ENCODE measurements around the gene HYAL3. TPM values are rescaled to one million over a fixed set of nuclear protein-coding genes. Genes with fewer than 3 reads are reported as not detected.

The HYAL3 gene
- total and polyA plus RNA-seq, 10 of the 15 experiments (the other 5 are each of a cell fraction or from before 2014, with no cell fraction given): 0.37 to 4.2 (median 2.8) TPM

DNA sequence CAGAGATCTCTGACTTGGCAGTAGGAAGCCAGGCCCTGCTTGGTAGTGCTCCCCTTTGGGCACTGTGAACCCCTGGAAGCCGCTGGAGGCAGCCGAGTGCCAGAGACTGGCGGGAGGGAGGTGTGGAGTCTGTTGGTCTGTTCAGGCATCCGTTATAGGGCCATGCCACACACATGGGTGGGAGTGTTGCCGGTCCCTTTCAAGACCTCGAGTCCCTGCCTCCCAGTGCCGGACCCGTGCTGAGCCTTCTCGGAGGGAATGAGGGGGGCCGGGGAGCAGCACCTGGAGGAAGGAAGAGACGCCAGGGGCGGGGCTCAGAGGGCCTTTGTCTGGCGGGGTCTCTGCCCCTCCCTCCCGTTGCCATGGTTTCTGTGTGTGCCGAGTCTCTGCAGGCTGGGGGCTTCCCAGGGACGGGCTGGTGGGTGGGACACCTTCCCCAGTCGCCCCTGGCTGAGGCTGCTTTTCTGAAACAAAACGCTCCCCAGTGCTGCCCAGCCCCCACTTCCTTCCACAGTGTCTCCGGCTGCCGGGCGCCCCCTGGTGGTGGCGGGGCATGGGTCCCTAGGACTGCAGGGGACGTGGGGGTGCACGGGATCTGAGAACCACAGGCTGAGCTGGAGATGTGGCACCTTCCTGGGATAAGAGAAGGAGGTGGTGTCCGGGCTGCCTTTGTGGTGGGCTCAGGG, 53.2 kb downstream of the HYAL3 start:
- Histone ChIP-seq H3K27ac (ENCODE audit: control insufficient read depth, insufficient read depth) (peak overlapping the region; percentile 71), H3K36me3 (ENCODE audit: control insufficient read depth in 2 of 2, insufficient read depth in 2 of 2, low read length in 1 of 2) (peaks cover 13 to 14% of the 10 kb centered on the region in 2 experiments; a peak in 3 of 4 replicates), H3K4me2 (ENCODE audit: control insufficient read depth, insufficient read depth) (peak overlapping the region; percentile 94), H3K4me1 (ENCODE audit: control insufficient read depth, insufficient read depth, low read length) (peaks cover 52% of the 10 kb centered on the region), H3K9ac (ENCODE audit: control insufficient read depth, insufficient read depth, low read length) (peak overlapping the region; percentile 73), H3K4me3 (peak overlapping the region; percentile 70), H3K27me3 (replicated peaks in 1 of 2; ENCODE audit: control insufficient read depth in 2 of 2, insufficient read depth in 2 of 2, low read length in 1 of 2) (no peaks in the 10 kb centered on the region), H4K20me1 (ENCODE audit: control insufficient read depth, insufficient read depth) (peaks cover 23% of the 10 kb centered on the region), H3K9me3 (replicated peaks; ENCODE audit: control insufficient read depth, insufficient read depth, low read length) (no peaks in the 10 kb centered on the region), H3K79me2 (ENCODE audit: control insufficient read depth, insufficient read depth, low read length) (peaks cover 82% of the 10 kb centered on the region), H2AFZ (ENCODE audit: control insufficient read depth, low read depth, low read length) (peak overlapping the region; percentile 43)
- FAIRE-seq (no peak), DNase-seq (ENCODE audit: low read depth, low spot score) (no peak), ATAC-seq (peak; percentile 90)
- ChIA-PET POLR2A (interaction anchor here (0.7 to 1.8 kb wide), 8 partner anchors 8 to 91 kb away, joined by 3 to 22 read pairs (median 6); partner anchors contain the start of genes GNAI2, HYAL3 and NAA80), CTCF (interaction anchor here (0.6 to 3.3 kb wide), 25 partner anchors 8 to 931 kb away, joined by 3 to 149 read pairs (median 4); partner anchors contain the start of genes GNAI2, GNAT1, HYAL3 and NAA80), SMC1A (ENCODE audit: uncharacterized antibody, unreplicated experiment) (interaction anchor here (1.0 to 1.7 kb wide), 10 partner anchors 9 to 54 kb away, joined by 3 to 51 read pairs (median 4); partner anchors contain the start of genes GNAI2, GNAT1, HYAL3 and NAA80), RAD21 (ENCODE audit: unreplicated experiment) (interaction anchor here (0.6 to 4.1 kb wide), 15 partner anchors 8 to 323 kb away, joined by 3 to 73 read pairs (median 6); partner anchors contain the start of genes GNAI2, GNAT1, HEMK1 and HYAL3)
- intact Hi-C loops (cut with micrococcal nuclease; ENCODE audit: unreplicated experiment) (loop anchor here (1.0 to 2.0 kb wide), 2 partner anchors 19 to 27 kb away; no protein-coding TSS in a partner anchor), in situ Hi-C loops (cut with MboI) (no loop called here)
- WGBS (ENCODE audit: insufficient coverage, insufficient replicate concordance, low lambda C conversion rate, missing lambda C conversion rate): under 1% methylated on average over 25 of the region's 25 CpGs
- no TSS peak for BruUV-seq (replicated peaks)
- TF ChIP-seq SMARCA5 (IDR thresholded peaks at IDR 0.05) (peak; percentile 75), CREM (IDR thresholded peaks at IDR 0.05; ENCODE audit: low read depth) (no peak), NR2C2 (IDR thresholded peaks at IDR 0.05; ENCODE audit: borderline replicate concordance, control insufficient read depth, insufficient read length, low read depth) (no peak), SPI1 (IDR thresholded peaks at IDR 0.05; ENCODE audit: borderline replicate concordance, insufficient read depth, low read depth, low read length) (peak; percentile 66; the same call in 1 of the 2 replicates), CHD2 (IDR thresholded peaks at IDR 0.05; ENCODE audit: borderline replicate concordance, low read depth, low read length) (peak; percentile 94)
- TF ChIP-seq, protein P1, sequence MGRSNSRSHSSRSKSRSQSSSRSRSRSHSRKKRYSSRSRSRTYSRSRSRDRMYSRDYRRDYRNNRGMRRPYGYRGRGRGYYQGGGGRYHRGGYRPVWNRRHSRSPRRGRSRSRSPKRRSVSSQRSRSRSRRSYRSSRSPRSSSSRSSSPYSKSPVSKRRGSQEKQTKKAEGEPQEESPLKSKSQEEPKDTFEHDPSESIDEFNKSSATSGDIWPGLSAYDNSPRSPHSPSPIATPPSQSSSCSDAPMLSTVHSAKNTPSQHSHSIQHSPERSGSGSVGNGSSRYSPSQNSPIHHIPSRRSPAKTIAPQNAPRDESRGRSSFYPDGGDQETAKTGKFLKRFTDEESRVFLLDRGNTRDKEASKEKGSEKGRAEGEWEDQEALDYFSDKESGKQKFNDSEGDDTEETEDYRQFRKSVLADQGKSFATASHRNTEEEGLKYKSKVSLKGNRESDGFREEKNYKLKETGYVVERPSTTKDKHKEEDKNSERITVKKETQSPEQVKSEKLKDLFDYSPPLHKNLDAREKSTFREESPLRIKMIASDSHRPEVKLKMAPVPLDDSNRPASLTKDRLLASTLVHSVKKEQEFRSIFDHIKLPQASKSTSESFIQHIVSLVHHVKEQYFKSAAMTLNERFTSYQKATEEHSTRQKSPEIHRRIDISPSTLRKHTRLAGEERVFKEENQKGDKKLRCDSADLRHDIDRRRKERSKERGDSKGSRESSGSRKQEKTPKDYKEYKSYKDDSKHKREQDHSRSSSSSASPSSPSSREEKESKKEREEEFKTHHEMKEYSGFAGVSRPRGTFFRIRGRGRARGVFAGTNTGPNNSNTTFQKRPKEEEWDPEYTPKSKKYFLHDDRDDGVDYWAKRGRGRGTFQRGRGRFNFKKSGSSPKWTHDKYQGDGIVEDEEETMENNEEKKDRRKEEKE (IDR thresholded peaks at IDR 0.05): no peak
- TF ChIP-seq, protein P2, sequence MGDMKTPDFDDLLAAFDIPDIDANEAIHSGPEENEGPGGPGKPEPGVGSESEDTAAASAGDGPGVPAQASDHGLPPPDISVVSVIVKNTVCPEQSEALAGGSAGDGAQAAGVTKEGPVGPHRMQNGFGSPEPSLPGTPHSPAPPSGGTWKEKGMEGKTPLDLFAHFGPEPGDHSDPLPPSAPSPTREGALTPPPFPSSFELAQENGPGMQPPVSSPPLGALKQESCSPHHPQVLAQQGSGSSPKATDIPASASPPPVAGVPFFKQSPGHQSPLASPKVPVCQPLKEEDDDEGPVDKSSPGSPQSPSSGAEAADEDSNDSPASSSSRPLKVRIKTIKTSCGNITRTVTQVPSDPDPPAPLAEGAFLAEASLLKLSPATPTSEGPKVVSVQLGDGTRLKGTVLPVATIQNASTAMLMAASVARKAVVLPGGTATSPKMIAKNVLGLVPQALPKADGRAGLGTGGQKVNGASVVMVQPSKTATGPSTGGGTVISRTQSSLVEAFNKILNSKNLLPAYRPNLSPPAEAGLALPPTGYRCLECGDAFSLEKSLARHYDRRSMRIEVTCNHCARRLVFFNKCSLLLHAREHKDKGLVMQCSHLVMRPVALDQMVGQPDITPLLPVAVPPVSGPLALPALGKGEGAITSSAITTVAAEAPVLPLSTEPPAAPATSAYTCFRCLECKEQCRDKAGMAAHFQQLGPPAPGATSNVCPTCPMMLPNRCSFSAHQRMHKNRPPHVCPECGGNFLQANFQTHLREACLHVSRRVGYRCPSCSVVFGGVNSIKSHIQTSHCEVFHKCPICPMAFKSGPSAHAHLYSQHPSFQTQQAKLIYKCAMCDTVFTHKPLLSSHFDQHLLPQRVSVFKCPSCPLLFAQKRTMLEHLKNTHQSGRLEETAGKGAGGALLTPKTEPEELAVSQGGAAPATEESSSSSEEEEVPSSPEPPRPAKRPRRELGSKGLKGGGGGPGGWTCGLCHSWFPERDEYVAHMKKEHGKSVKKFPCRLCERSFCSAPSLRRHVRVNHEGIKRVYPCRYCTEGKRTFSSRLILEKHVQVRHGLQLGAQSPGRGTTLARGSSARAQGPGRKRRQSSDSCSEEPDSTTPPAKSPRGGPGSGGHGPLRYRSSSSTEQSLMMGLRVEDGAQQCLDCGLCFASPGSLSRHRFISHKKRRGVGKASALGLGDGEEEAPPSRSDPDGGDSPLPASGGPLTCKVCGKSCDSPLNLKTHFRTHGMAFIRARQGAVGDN (IDR thresholded peaks at IDR 0.05): no peak
- TF ChIP-seq, protein P3, sequence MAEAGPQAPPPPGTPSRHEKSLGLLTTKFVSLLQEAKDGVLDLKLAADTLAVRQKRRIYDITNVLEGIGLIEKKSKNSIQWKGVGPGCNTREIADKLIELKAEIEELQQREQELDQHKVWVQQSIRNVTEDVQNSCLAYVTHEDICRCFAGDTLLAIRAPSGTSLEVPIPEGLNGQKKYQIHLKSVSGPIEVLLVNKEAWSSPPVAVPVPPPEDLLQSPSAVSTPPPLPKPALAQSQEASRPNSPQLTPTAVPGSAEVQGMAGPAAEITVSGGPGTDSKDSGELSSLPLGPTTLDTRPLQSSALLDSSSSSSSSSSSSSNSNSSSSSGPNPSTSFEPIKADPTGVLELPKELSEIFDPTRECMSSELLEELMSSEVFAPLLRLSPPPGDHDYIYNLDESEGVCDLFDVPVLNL (IDR thresholded peaks at IDR 0.05; ENCODE audit: low read depth, low read length): no peak
- TF ChIP-seq, protein P4, sequence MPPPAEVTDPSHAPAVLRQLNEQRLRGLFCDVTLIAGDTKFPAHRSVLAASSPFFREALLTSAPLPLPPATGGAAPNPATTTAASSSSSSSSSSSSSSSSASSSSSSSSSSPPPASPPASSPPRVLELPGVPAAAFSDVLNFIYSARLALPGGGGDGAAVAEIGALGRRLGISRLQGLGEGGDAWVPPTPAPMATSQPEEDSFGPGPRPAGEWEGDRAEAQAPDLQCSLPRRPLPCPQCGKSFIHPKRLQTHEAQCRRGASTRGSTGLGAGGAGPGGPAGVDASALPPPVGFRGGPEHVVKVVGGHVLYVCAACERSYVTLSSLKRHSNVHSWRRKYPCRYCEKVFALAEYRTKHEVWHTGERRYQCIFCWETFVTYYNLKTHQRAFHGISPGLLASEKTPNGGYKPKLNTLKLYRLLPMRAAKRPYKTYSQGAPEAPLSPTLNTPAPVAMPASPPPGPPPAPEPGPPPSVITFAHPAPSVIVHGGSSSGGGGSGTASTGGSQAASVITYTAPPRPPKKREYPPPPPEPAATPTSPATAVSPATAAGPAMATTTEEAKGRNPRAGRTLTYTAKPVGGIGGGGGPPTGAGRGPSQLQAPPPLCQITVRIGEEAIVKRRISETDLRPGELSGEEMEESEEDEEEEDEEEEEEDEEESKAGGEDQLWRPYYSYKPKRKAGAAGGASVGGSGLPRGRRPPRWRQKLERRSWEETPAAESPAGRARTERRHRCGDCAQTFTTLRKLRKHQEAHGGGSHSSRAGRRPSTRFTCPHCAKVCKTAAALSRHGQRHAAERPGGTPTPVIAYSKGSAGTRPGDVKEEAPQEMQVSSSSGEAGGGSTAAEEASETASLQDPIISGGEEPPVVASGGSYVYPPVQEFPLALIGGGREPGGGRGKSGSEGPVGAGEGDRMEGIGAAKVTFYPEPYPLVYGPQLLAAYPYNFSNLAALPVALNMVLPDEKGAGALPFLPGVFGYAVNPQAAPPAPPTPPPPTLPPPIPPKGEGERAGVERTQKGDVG (CRISPR knock-in tag; IDR thresholded peaks at IDR 0.05): no peak

Measured in GM12878 (cell line).